ENCODE data around the gene GFER.

- TF ChIP-seq, protein P1, sequence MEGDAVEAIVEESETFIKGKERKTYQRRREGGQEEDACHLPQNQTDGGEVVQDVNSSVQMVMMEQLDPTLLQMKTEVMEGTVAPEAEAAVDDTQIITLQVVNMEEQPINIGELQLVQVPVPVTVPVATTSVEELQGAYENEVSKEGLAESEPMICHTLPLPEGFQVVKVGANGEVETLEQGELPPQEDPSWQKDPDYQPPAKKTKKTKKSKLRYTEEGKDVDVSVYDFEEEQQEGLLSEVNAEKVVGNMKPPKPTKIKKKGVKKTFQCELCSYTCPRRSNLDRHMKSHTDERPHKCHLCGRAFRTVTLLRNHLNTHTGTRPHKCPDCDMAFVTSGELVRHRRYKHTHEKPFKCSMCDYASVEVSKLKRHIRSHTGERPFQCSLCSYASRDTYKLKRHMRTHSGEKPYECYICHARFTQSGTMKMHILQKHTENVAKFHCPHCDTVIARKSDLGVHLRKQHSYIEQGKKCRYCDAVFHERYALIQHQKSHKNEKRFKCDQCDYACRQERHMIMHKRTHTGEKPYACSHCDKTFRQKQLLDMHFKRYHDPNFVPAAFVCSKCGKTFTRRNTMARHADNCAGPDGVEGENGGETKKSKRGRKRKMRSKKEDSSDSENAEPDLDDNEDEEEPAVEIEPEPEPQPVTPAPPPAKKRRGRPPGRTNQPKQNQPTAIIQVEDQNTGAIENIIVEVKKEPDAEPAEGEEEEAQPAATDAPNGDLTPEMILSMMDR (IDR thresholded peaks at IDR 0.05) = no peak
- TF ChIP-seq POLR2A (IDR thresholded peaks at IDR 0.05) (no peak), POLR2AphosphoS5 (IDR thresholded peaks at IDR 0.05) (no peak), EP300 (IDR thresholded peaks at IDR 0.05; ENCODE audit: low read depth) (no peak)
These were observed 43.5 kb upstream of the GFER start for GRCh38 chr16:1940273-1941161.
